GF-D8 (cell line): ENCODE data around the gene EXOC6B.
"Not testable (repeated sequence)": the region's sequence is repeated elsewhere in the genome, so short reads cannot be mapped to it uniquely, and the experiment has no call there.

ENCODE experiments used
- DNase-seq: peaks from one replicate; lab custom pipeline; 2025; lab: John Stamatoyannopoulos, UW

Gene EXOC6B

DNA sequence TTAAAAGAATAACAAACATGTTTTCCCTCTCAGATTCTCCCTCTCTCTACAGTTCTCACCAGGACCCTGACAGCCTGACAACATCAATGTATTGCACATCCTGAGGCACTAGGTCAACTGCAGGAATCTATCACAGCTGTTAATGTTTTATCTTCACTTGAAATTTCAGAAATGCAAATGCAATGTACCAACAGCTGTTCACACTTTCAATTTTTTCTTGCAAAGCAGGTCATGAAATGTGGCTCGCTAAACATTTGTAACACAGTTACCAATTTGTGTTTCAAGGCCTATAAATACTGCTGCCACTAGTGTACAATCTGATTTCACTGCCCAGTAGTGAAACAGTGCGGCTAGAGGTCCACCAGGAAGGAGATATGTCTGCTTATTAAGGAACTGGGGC, 147.8 kb downstream of the EXOC6B start:
- no peak for DNase-seq

DNA sequence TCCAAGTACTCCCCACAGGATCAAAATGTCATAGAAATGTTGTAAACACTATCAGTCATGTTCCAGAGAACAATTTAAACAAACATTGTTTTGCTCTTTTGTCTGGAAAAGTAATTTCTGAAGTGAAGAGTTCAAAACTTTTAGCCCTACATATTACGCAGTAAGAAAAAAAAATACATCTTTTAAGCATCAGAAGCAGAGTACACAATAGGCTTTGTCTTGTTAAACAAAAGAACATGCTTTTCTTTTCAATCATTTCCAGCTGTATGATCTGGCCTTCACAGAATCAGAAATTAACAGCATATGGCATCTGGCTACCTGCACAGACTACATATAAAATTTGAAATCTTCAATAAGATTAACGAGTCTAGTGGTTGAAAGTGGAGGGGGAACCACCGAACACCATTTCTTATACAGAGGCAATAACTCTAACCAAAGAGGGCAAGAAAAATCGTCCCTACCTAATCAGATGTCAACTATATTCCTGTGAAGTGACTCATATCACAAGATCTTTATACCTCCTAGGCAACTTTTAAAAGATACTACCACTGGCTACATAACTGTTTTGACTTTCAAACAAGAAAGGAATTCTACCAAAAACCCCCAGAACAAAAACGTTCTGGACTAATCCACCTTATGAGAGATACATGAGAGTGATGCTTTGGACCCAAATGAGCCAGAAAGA, 149.3 kb downstream of the EXOC6B start:
- DNase-seq, result no peak

DNA sequence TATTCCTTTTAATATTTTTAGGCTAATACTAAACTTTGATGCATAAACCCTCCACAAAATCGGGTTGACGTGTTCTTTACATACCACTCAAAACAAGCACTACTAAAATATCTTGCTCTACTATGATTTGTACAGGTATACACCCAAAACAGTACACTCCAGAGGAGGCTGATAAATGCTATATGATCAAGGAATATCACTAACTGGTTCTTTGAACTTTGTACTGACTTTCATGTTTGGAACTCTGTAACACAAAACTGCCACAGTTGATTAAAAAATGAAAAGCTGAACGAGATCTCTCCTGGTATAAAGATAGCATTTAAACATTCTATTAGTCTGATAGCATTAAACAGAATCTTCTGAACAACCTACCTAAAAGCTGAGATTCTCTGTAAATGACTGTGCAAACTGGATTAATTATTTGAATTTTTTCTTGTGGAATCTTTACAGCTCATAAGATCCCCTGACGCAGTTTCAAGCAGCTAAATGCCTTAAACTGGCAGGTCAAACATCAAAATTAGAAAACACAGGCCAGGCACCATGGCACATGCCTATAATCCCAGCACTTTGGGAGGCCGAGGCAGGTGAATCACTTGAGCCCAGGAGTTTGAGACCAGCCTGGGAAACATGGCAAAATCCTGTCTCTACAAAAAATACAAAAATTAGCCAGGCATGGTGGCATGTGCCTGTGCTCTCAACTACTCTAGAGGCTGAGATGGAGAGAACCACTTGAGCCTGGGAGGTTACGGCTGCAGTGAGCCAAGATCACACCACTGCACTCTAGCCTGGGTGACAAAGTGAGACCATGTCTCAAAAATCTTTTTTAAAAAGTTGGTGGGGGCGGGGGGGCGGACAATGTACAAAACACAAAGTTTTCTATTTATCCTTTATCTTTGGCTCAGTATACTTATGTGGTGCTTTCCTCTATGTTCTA, 150.6 kb downstream of the EXOC6B start:
- DNase-seq, result no peak

DNA sequence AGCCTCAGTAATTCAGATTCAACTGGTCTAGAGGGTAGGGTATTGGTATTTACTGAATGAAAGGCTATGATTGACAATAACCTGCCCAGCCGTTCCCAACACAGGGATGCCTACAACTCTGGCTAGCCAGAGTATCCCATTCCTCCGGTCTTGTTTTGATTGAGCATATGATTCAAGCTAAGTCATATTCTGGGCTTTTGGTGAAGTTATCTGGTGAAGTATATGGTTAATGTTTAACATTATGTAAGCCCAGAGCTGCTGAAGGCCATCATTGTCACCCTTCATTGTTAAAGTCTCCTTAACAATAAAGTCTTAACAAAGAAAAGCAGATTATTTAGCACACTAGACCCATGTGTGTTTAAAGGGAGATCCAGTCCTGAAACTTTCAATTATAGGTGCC, 152.6 kb downstream of the EXOC6B start:
- DNase-seq, result no peak

DNA sequence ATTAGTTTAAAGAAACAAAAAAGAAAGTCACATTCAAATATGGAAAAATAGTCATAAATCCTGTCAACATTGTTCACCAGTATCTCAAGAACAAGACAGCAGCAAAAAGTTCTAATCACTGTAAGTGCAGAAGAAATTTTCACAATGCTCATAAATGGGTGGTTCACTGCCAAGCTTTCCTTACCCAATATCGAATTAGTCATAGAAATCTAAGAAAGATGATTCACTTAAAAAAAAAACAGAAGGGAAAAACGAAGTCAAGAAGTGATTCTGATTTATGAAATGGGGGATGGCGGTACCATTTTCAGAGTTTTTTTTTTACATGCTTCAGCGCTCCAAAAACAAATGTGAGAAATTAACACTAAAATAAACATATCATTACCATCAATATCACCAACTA, 156.7 kb downstream of the EXOC6B start:
- DNase-seq, result no peak

DNA sequence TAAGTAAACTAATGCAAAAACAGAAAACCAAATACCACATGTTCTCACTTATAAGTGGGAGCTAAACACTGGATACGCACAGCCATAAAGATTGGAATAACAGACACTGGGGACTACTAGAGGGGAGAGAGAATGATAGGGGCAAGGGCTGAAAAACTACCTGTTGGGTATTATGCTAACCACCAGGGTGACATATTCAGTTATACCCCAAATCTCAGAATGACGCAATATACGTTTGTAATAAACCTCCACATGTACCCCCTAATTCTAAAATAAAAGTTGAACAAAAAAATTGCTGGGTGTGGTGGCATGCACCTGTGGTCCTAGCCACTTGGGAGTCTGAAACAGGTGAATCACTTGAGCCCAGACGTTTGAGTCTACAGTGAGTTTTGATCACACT, 157.2 kb downstream of the EXOC6B start:
- DNase-seq, result no peak

- no peak for DNase-seq
These were observed 160.4 kb downstream of the EXOC6B start for GRCh38 chr2:72665448-72665847.

DNA sequence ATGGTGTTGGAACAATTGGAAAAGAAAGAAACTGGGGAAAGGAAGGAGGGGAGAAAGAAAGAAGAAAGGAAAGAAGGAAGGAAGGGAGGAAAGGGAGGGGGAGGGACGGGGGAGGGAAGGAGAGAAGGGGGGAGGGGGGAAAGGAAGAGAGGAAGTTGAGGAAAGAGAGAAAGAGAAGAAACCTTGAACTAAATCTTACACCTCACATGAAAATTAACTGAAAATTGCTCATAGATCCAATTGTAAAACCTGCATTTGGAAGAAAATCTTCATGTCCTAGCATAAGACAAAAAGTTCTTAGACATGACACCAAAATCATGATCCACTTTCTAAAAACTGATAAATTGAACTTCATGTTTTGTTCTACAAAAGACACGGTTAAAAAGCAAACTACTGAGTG, 163.8 kb downstream of the EXOC6B start:
- no peak for DNase-seq

DNA sequence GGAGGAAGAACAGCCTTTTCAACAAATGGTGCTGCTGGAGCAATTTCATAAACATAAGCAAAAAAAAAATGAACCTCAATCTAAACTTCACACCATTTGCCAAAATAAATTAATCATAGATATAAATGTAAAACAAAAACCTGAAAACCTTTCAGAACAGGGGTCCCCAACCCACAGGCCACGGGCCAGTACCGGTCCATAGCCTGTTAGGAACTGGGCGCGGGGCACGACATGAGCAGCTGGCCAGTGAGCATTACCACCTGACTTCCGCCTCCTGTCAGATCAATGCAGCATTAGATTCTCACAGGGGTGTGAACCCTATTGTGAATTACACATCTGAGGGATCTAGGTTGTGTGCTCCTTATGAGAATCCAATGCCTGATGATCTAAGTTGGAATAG, 176.0 kb downstream of the EXOC6B start:
- no peak for DNase-seq

GRCh38 chr2:72641221-72641620, 184.6 kb downstream of the EXOC6B start:
- DNase-seq, result not testable (repeated sequence)

DNA sequence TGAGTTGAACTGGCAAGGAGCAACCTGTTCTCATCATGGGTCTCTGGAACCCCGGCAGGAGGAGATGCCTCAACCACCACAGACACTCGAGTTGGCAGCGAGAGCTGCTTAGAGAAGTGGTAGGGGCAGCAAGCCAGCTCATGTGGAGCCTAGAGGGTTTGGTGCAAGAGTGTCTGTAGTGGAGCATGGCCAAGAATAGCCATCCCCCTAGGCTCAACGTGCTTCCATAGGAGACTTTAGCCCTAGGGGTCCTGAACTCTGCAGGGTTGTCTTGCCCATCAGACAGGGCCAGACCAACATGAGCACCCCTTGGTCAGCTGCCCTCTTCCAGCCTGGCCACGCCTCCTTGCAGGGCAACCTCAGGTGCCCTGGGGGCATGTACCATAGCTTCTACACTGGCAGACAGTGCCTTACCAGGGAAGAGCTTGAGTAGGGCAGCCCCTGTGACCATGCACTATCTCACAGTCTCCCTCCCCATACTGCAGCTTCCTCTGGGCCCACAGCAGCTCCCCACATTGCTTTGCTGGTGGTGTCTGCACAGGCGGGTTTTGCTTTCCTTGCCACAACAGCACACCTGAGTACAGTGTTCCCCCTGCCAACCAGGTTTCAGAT, 187.1 kb downstream of the EXOC6B start:
- DNase-seq, result no peak

- no peak for DNase-seq
These were observed 189.6 kb downstream of the EXOC6B start for GRCh38 chr2:72636210-72636609.

DNA sequence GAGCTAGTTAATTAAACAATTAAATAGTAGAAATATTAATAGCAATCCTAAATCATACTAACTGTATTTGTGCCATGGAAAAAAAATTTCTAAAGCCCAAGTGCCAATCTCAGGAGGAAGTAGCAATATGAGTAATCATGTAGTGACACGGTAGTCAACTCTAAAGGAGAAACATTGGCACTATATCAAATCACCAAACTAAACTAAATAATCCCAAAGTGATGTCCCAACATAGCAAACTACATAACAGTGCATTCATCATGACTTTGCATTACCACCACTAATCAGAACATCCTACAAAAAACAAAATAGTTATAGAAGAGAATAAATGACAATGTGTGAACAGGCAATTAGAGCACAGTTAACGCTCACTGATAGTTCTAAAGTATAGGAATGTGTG, 195.1 kb downstream of the EXOC6B start:
- no peak for DNase-seq

- DNase-seq, result no peak
These were observed 196.8 kb downstream of the EXOC6B start for GRCh38 chr2:72629062-72629461.

DNA sequence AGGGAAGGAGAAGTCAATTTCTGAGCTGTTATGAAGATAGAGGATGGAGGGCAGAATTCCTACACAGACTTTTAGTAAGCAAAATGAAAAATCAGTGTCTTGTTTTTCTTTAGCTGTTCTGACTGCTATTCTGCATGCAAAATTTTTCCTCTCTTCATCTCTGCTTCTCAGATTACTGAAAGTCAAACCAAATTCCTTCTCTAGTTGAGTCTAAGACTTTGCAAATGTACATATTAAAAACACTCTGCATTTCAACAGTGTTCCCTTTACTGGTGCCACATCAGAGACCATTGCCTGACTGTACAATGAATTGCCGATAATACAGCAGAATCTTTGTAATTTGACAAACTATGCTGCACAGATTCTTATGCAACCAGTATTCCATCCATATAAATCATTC, 198.8 kb downstream of the EXOC6B start:
- DNase-seq, result no peak

DNA sequence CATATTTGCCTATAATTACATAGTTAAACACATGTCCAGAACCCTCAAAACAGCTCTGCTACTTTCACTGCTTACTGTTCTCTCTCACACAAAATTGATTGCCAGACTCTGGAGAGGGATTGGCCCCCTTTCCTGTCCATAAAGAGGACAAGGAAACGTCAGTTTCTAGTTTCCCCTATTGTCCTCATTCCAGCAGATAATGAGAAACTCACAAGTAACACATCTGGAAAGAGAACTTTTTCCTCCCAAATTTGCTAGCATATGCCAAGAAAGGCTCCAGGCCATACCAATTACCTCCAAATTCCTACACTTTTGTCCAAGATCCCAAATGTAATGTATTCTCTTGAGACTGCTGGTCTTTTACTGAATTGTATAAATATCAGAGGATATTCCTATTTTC, 200.5 kb downstream of the EXOC6B start:
- no peak for DNase-seq

GRCh38 chr2:72623481-72623880, 202.4 kb downstream of the EXOC6B start:
- no peak for DNase-seq

DNA sequence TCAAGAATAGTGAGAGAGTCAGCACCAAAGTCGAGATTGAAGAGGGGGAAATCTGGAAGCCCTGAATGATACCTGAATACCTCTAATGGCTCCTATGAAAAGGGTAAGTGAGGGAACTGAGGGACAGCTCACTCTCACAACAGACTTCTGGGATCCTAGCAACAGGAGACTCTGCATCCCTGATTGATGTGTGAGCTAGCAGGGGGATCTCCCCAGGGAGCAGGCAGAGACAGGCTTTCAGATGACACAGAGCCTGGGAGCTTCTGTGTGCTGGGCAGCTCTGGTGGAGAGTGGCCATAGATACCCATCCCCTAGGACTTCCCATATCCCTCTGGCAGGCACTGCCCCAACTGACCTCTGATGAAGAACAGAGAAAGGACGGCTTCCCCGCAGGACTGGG, 206.2 kb downstream of the EXOC6B start:
- DNase-seq, result no peak

- DNase-seq, result no peak
These were observed 211.9 kb downstream of the EXOC6B start for GRCh38 chr2:72613931-72614330.

DNA sequence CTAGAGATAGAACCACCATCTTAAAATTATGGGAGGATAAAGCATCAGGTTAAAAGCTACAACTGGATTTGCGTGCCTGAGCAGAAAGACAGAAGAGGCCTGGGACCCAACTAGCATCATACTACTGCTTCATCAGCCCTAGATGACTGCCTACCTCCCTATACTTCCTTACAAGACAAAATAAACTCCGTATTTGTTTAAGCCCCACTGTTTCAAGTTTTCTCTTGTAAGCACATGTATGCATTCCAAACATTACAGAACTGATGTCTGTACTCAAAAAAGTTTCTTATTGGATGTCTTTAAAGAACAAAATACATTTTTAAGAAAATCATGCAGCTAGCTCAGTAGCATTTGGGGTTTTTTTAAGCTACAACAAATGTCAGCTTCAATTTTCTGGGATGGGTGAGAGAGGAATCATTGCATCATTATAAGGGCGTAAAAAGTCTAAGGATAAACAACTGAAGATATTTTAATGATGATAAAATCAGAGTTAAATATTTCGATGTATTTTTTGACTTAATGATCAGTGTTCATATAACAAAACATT, 213.1 kb downstream of the EXOC6B start:
- no peak for DNase-seq

GRCh38 chr2:72607189-72607588, 218.6 kb downstream of the EXOC6B start:
- DNase-seq, result no peak

DNA sequence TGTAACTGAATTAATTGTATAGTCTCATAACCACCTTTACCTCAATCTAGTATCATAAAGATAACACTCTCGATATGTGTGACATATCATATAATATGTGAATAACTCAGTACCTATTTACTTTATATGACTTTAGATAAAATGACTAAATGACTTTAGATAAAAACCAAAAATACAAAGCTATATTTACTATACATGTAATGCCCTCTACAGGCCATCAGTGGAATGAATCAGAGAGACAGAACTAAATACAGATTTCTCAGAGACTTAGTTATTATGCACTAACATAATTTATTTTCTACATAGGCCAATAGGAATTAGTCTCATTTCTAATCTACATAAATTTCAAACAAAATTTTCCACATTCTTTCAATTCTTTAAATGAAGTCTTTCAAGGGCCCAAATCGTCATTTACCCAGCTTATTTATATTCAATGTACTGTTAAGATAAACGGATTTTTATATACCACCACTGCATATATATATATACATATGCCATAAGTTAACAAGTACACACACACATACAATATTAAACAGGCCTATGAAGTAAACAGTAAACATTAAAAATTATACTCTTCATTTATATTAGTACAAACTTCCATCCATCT, 219.9 kb downstream of the EXOC6B start:
- DNase-seq, result no peak
